RKO (cell line): Measurements from ENCODE around the gene FAM72C.
A peak's percentile ranks its signal among the peaks of the same experiment; 100 is the strongest.
"Not testable (repeated sequence)": the region's sequence is repeated elsewhere in the genome, so short reads cannot be mapped to it uniquely, and the experiment has no call there.

Experiments used
- DNase-seq: peaks from one replicate; pipeline ENCODE4 v3.0.0-alpha.2; 2016; ENCODE audit warnings: low spot score

The FAM72C gene

GRCh38 chr1:143984721-143985473, 13.1 kb upstream of the FAM72C start:
- DNase-seq, result not testable (repeated sequence)

DNA sequence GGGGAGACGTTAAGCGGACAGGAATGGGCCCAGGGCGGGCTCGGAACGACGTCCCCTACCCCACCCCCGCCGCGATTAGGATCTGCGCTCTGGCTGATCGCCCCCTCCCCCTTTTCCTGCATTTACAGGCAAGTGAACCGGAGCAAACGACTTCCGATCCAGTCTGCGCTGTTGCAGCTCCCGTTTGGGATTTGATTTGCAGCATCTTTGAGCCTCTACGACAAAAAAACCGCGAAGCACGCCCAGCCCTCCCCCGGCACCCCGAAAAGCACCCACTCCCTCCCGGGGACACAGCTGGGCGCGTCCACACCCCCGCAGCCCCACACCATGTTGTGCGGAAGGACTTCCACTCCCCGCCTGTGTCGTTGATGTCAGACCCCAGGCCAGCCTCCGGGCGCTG, 2.6 kb upstream of the FAM72C start:
- not testable (repeated sequence) for DNase-seq

- DNase-seq, result not testable (repeated sequence)
Observed at GRCh38 chr1:143973876-143974414, 2.2 kb upstream of the FAM72C start.

GRCh38 chr1:143972753-143973326, 1.1 kb upstream of the FAM72C start:
- DNase-seq, result not testable (repeated sequence)

GRCh38 chr1:143965860-143966259, 5.9 kb downstream of the FAM72C start:
- DNase-seq, result not testable (repeated sequence)

GRCh38 chr1:143964294-143964693, 7.5 kb downstream of the FAM72C start:
- DNase-seq, result not testable (repeated sequence)

- not testable (repeated sequence) for DNase-seq
Observed at GRCh38 chr1:143955930-143956329, 15.9 kb downstream of the FAM72C start.

- not testable (repeated sequence) for DNase-seq
Observed at GRCh38 chr1:143952913-143953312, 18.9 kb downstream of the FAM72C start.

- not testable (repeated sequence) for DNase-seq
Observed at GRCh38 chr1:143951485-143952391, 20.0 kb downstream of the FAM72C start.

- DNase-seq, result not testable (repeated sequence)
Observed at GRCh38 chr1:143947749-143948148, 24.0 kb downstream of the FAM72C start.

DNA sequence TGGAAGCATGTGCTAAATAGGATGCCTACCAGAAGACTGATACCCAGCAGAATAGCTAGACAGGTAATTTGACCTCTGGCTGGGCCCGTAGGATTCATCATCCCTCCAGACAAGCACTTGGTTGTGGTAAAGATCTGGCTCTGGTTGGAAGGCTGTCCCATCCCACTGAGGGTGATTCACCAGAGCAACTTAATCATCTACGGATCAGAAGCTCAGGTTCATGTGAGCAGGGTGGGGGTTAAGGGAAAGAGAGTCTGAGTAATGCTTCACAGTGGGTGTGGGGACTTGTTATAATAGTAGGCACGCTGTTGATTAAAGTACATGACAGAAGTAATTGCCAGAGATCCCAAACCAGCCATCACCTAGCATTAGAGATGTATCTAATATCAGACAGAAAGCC, 26.5 kb downstream of the FAM72C start:
- not testable (repeated sequence) for DNase-seq

GRCh38 chr1:143944576-143945240, 27.1 kb downstream of the FAM72C start:
- not testable (repeated sequence) for DNase-seq

DNA sequence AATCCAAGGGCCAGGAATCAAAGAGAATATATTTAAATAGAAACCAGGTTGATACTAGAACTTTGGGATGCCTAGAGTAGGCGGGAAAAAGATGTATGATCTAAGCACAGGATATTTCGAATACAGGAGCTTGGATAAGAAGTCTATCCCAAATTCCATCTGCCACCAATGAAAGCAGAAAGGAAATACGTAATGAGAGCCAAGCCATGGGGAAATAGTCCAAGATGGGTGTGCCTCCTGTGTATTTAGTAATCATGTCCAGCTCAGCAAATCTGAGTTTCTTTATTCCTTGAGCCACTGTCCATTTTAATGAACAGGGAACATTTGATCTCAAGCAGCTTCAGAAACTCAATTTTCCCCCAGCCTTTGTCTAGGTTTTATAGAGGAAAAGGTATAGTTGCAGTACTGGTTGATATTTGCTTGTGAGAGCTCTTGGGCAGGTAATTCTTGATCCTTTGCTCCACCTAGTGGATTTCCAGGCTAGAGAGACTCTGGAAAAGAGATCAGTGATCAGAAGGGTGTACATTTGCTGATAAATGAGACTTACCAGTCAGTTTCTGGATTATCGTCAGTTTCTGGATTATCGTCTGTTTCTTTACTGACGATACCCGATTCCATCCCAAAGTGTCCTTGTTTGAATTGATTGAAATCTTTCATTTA, 28.3 kb downstream of the FAM72C start:
- DNase-seq, result not testable (repeated sequence)

GRCh38 chr1:143942238-143942860, 29.4 kb downstream of the FAM72C start:
- DNase-seq, result not testable (repeated sequence)

GRCh38 chr1:143939666-143940065, 32.1 kb downstream of the FAM72C start:
- not testable (repeated sequence) for DNase-seq

- DNase-seq, result not testable (repeated sequence)
Observed at GRCh38 chr1:143938922-143939321, 32.9 kb downstream of the FAM72C start.

GRCh38 chr1:143936457-143937115, 35.2 kb downstream of the FAM72C start:
- DNase-seq, result peak; percentile 14

- DNase-seq, result not testable (repeated sequence)
Observed at GRCh38 chr1:143919127-143919526, 52.7 kb downstream of the FAM72C start.

DNA sequence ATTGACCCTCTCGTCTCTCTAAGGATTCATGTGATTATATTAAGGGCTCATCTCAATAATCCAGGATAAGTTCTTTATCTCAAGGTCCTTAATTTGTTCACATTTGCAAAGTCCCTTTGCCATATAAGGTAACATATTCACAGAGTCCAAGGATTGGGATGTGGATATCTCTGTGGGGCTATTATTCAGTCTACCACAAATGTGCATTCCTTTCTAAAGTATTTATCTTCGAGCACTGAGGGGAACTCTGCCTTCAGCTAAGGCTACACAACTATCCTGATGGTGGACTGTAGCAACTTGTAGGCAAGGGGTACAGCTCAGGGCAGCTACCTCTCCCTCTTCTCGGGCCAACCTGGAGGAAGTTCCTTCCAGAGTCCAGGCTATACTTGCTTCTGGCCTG, 53.2 kb downstream of the FAM72C start:
- DNase-seq, result not testable (repeated sequence)

GRCh38 chr1:143913705-143914104, 58.1 kb downstream of the FAM72C start:
- DNase-seq, result not testable (repeated sequence)
